Measurements from ENCODE around the gene LRRC3. TPM values are rescaled to one million over a fixed set of nuclear protein-coding genes. Genes with fewer than 3 reads are reported as not detected.

Gene LRRC3
- total and polyA plus RNA-seq, 2 of the 4 experiments (the other 2 are of a cell fraction): under 0.01 to 0.38 TPM

DNA sequence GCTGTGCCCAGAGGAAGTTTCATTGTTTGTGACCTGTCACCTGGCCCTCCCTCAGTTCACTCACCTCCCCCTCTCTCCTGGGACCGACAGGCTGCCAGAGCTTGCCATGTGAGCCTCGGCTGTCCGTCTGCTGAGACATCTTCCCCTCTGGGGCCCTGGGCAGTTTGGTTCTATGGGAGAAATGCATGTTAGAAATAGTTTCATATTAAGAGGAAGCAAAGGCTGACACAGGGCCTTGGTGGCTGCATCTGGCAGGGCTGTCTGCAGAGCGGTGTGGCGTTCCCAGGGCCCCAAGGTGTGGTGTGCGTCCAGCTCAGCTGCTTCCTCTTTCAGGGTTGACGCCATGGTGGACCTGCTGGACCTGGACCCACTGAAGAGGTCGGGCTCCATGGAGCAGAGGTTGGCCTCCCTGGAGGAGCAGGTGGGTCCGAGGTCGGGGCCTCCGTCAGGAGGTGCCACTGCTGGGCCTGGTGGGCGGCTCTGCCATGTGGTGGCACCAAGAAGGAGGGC, 31.9 kb upstream of the LRRC3 start:
- ChIA-PET POLR2A (ENCODE audit: unreplicated experiment) (no interaction called here), CTCF (no interaction called here)
- dilution Hi-C loops (cut with HindIII; ENCODE audit: low sequenced_read_pairs, unreplicated experiment) (no loop called here), intact Hi-C loops (cut with micrococcal nuclease) (no loop called here), in situ Hi-C loops (cut with MboI; ENCODE audit: low sequenced_read_pairs) (no loop called here)
- H3K4ac ChIP-seq (ENCODE audit: low read depth, low read length): no peak overlapping the region
- H3K4me3 ChIP-seq (ENCODE audit: insufficient read depth, low read depth, low read length): no peak overlapping the region
- H4K8ac ChIP-seq (ENCODE audit: low read depth in 2 of 2, low read length in 2 of 2): no peak overlapping the region
- DNase-seq (no peak), ATAC-seq (ENCODE audit: low read depth) (no peak)
- no peak overlapping the region for H2BK5ac ChIP-seq (ENCODE audit: low read depth, low read length, poor library complexity, severe bottlenecking)
- no peak overlapping the region for H3K14ac ChIP-seq (replicated peaks; ENCODE audit: low read depth, low read length)
- no peak overlapping the region for H3K56ac ChIP-seq (ENCODE audit: extremely low read depth, insufficient read depth, low read length)
- H3K9ac ChIP-seq (ENCODE audit: low read depth, low read length): no peak overlapping the region
- no peak overlapping the region for H3K4me2 ChIP-seq (ENCODE audit: low read depth, low read length)
- 89% methylated on average over 3 of the region's 12 CpGs; no CpG with 5 or more reads in 1 of the 2 experiments for WGBS, 2 experiments (ENCODE audit: extremely low coverage in 2 of 2, insufficient read length in 1 of 2)
- H2AK5ac ChIP-seq (ENCODE audit: low read depth, low read length): no peak overlapping the region
- H3K9me1 ChIP-seq (ENCODE audit: insufficient read depth, low read length): no peaks in the 10 kb centered on the region
- H2AK9ac ChIP-seq (replicated peaks; ENCODE audit: low read depth, low read length, poor library complexity): no peak overlapping the region
- no peak overlapping the region for H2BK120ac ChIP-seq (ENCODE audit: low read depth, low read length)
- no peaks in the 10 kb centered on the region for H3K36me3 ChIP-seq (ENCODE audit: control insufficient read depth, insufficient read depth, low read length)
- TF ChIP-seq, protein P1, sequence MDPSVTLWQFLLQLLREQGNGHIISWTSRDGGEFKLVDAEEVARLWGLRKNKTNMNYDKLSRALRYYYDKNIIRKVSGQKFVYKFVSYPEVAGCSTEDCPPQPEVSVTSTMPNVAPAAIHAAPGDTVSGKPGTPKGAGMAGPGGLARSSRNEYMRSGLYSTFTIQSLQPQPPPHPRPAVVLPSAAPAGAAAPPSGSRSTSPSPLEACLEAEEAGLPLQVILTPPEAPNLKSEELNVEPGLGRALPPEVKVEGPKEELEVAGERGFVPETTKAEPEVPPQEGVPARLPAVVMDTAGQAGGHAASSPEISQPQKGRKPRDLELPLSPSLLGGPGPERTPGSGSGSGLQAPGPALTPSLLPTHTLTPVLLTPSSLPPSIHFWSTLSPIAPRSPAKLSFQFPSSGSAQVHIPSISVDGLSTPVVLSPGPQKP (IDR thresholded peaks at IDR 0.05; ENCODE audit: borderline replicate concordance, low read depth, low read length): no peak
- TF ChIP-seq MAZ (IDR thresholded peaks at IDR 0.05; ENCODE audit: borderline replicate concordance, low read depth, low read length) (no peak), POLR2A (IDR thresholded peaks at IDR 0.05; ENCODE audit: low read depth, low read length) (no peak), CEBPB (IDR thresholded peaks at IDR 0.05; ENCODE audit: low read depth, low read length) (no peak), CHD1 (IDR thresholded peaks at IDR 0.05; ENCODE audit: low read depth, low read length) (no peak), RFX5 (IDR thresholded peaks at IDR 0.05; ENCODE audit: low read depth, low read length) (no peak), RCOR1 (IDR thresholded peaks at IDR 0.05; ENCODE audit: insufficient replicate concordance, low read length) (no peak)
- TF ChIP-seq, protein P2, sequence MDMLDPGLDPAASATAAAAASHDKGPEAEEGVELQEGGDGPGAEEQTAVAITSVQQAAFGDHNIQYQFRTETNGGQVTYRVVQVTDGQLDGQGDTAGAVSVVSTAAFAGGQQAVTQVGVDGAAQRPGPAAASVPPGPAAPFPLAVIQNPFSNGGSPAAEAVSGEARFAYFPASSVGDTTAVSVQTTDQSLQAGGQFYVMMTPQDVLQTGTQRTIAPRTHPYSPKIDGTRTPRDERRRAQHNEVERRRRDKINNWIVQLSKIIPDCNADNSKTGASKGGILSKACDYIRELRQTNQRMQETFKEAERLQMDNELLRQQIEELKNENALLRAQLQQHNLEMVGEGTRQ (IDR thresholded peaks at IDR 0.05; ENCODE audit: low read depth, low read length): no peak
- TF ChIP-seq, protein P3, sequence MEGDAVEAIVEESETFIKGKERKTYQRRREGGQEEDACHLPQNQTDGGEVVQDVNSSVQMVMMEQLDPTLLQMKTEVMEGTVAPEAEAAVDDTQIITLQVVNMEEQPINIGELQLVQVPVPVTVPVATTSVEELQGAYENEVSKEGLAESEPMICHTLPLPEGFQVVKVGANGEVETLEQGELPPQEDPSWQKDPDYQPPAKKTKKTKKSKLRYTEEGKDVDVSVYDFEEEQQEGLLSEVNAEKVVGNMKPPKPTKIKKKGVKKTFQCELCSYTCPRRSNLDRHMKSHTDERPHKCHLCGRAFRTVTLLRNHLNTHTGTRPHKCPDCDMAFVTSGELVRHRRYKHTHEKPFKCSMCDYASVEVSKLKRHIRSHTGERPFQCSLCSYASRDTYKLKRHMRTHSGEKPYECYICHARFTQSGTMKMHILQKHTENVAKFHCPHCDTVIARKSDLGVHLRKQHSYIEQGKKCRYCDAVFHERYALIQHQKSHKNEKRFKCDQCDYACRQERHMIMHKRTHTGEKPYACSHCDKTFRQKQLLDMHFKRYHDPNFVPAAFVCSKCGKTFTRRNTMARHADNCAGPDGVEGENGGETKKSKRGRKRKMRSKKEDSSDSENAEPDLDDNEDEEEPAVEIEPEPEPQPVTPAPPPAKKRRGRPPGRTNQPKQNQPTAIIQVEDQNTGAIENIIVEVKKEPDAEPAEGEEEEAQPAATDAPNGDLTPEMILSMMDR (conservative IDR thresholded peaks at IDR 0.05; ENCODE audit: low read depth, low read length): no peak
- no peak overlapping the region for H2BK20ac ChIP-seq (ENCODE audit: low read depth, low read length)
- no peaks in the 10 kb centered on the region for H3K4me1 ChIP-seq (ENCODE audit: control insufficient read depth, insufficient read depth, low read length)
- H4K5ac ChIP-seq (ENCODE audit: low read depth, low read length): no peak overlapping the region
- H3K9me3 ChIP-seq (ENCODE audit: control insufficient read depth, insufficient read depth, low read length): peaks cover 32% of the 10 kb centered on the region
- no peak overlapping the region for H2BK15ac ChIP-seq (ENCODE audit: low read depth, low read length)
- H3K27me3 ChIP-seq (ENCODE audit: control insufficient read depth, insufficient read depth, low read length): no peaks in the 10 kb centered on the region
- H3K18ac ChIP-seq (ENCODE audit: low read depth, low read length): no peak overlapping the region
- no TSS peak for BruUV-seq (replicated peaks)
- H3K27ac ChIP-seq (ENCODE audit: insufficient read depth, low read length): no peak overlapping the region
- no peak overlapping the region for H4K91ac ChIP-seq (ENCODE audit: insufficient read depth, low read depth, low read length)
- no peak overlapping the region for H3K23ac ChIP-seq (ENCODE audit: low read depth, low read length)
- no peak overlapping the region for H2AFZ ChIP-seq (replicated peaks; ENCODE audit: low read length, poor library complexity)
- H3K79me1 ChIP-seq (ENCODE audit: low read depth in 1 of 2, low read length in 2 of 2): no peaks in the 10 kb centered on the region
- no peaks in the 10 kb centered on the region for H4K20me1 ChIP-seq (ENCODE audit: insufficient read depth, low read length)

Measured in IMR-90 (cell line).